Measurements from ENCODE around the gene SIN3A.

GRCh38 chr15:75493732-75494131, 42.2 kb upstream of the SIN3A start:
- TF ChIP-seq CTCF (IDR thresholded peaks at IDR 0.05 in 8 of 11, conservative IDR thresholded peaks at IDR 0.05 in 3 of 11) (no peak), POLR2AphosphoS5 (IDR thresholded peaks at IDR 0.05) (no peak), POLR2A (IDR thresholded peaks at IDR 0.05) (no peak)

Data from spleen (tissue), 7 donors.